ENCODE data around the gene WBP1.

Gene WBP1

DNA sequence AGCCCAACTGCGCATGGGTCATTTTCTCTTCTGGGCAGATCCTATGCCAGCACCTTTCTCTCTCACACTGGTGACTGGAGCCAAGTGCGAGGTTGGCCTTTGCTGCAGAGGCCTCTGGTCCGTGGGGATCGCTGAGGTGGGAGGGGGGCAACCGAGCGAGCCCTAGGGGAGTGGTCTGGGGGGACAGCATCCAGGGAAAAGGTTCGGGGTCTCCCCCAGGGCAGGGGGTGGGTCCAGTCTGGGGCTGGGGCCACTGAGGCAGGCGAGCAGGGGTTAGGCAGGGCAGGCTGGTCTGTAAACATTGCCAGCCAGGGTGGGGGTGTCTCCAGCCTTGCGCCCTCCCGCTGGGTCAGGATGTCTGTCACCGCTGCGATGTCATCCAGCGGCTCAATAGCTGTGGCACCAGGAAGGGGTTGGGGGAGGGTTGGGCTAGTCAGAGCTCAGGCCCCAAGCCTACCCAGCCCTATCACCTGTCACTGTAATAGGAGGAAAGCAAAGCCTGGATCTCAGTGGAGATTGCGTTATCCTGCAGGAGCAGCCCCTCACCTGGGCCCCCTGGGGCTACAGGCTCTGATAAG, 32.0 kb upstream of the WBP1 start:
- H3K4me3 ChIP-seq (ENCODE audit: low read depth, low read length): no peak overlapping the region

DNA sequence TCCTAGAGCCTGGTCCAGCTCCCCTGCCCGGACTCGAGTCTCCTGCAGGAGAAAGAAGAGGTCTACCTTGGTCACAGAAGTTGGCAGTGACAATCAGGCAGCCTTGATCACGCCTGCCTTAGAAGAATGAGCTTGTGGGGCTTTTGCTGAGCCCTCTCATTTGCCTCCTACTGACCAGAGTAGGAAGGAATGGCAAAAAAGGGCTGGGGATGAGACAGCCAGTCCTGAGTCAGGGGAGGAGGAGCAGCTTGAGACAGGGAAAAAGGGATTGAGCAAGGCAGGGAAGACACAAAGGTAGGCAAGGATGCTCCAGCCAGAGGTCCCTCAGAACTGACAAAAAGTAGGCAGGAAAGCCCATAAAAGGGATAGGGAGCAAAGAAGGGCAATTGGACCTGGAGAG, 30.7 kb upstream of the WBP1 start:
- H3K4me3 ChIP-seq (ENCODE audit: low read depth, low read length): no peak overlapping the region

DNA sequence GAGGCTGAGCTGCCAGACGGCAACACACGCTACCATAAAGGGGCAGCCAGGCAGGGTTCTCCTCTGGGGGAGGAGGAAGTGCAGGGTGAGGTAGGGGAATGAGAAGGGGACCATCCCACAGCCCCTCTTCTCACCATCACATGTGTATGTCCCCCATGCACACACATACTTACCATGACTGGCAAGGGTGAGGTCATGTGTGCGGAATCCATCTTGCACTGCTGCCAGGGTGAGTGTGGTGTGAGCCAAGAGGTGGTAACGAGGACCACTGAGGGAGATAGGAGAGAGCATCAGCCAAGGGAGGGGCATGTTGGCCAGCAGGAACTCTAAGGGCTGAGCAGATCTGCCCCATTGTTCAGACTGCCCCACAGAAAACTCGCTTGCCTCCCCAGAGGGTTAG, 29.6 kb upstream of the WBP1 start:
- no peak overlapping the region for H3K4me3 ChIP-seq (ENCODE audit: low read depth, low read length)

DNA sequence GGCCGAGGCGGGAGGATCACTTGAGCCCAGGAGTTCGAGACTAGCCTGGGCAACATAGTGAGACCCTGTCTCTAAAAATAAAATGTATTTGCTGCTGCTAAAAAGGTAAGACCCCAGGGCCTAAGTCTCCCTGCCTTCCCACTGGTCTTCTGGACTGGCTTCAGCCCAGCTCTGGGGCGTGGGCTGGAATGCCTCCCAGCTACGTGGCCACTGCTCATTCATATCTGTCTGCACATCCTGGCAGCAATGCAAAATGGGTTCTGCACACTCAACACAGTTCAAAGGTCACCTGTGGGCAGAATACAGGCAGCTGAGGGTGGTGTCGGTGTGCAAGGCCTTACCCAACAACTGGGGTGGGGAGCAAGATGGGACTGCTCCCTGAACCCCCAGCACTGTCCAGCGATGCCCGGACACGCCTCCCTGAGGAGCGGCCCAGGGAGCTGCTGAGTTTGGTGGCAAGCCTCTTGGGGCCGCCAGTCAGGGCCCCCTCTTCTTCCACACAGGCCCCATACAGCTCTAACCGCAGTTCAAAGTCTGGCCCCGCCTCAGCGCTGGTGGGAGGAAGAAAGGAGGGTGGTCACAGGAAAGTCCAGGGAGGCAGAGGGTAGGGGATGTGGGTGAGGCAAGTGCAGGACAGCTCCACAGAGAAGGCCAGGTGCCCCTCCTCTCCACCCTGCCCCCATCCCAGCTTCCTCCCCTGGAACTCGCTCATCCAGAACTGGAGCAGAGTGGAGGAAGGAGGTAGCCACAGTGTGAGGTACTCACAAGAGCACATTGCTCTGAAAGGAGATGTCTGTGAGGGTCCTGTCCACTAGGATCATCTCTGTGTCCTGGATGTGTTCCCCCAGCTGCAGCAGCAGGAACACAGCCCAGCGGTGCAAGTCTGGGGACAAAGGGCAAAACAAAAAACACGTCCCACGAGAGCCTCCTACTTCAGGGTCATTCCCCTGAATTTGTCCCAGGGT, 28.5 kb upstream of the WBP1 start:
- no peak overlapping the region for H3K4me3 ChIP-seq (ENCODE audit: low read depth, low read length)

DNA sequence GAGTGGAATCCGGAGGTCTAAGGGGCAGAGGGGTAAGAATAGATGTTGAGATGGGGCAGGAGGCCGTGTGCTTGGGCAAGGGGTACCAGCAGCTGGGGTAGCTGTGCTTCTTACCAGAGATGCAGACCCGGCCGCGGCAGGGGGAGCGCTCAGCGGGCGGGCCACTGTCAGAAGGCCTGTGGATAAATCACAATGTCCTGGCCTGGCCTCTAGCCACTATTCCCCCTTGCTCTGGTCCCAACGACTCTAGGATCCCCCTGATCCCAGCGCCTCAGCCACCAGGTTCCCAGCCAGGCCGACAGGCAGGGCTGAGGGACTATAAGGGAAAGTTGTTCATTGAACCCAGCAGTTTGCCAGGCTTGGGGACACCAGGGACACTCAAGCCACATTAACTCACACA, 27.7 kb upstream of the WBP1 start:
- H3K4me3 ChIP-seq (ENCODE audit: low read depth, low read length): no peak overlapping the region

DNA sequence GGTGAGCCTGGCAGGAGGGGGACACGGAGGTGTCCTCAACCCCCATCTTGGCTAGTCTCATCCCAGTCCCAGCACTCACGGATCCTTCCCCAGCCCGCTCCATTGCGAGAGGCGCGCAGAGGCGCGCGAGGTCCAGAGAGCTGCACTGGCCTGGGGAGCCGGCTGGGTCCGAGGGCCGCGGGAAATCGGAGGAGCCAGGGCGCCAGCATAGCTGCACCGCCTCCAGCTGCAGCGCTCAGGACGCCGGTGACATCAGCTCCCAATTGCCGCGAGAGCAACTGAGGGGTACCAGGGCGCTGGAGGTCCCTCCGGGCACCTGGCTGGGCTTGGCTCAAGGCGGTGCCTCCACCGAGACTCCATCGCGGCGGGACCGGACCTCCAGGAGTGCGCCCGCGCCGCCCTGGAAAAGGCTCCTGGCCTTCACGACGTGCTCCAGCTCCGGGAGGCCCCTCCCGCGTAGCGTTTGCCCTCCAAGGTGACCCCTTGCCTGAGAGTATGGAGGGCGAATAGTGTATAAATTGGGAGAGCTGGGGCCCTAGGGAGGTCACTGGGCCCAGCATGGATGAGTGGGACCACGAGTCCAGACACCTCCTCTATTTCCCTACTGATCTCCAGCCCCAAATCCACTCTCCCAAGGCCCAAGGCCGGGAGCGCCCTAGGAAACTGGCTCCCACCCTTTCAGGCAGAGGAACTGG, 22.0 kb upstream of the WBP1 start:
- no peak overlapping the region for H3K4me3 ChIP-seq (ENCODE audit: low read depth, low read length)

DNA sequence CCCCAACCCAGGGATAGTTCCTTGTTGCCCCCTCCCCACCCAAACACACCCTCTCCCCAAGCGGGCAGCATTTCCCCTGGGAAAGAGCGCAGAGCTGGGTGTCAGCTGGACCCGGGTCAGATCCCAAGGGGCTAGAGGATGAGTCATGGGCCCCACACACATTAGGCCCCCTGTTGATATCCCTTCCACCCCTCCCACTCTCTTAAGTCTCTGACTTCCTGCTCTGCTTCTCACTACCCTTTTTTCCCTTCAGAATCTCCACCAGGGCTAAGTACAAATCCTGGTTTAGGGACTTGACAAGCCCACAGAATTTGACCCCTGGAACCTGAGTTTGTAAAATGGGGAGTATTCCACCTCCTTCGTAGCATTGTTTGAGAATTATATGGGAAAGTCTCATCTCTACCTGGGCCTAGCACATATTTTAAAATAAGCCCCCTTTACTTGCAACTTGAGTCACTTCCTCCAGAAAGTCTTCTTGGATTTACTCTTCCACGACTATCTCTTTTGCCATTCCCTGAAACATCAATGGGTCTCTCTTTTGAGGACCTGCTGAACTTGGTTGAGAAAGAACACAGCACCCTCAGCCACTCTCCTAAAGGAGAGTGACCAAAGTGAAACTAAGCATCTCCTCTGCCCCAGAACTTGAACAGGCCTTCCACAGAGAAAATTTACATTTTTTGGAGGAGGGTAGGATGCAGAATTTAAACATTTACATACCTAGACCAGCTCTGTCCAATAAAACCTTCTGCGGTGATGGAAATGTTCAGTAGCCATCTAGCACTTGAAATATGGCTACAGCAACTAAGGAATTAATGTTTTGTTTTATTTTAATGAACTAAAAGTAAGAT, 21.2 kb upstream of the WBP1 start:
- H3K4me3 ChIP-seq (ENCODE audit: low read depth, low read length): no peak overlapping the region

DNA sequence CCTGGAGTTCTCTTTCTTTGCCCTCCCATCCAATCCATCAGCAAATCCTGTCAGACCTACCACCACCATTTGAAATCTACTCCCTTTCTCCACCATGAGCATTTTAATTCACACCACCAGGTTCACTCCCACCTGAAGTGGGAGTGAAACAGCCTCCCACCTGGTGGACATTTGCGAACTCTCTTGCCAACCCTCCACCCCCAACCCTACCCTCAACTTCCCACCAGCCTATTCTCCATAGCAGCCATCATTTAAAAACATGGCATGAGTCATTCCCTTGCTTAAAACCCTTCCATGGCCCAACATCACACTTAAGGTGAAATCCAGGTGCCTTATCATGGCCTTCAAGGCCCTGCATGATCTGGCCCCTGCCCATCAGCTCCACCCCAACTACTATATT, 20.0 kb upstream of the WBP1 start:
- no peak overlapping the region for H3K4me3 ChIP-seq (ENCODE audit: low read depth, low read length)

DNA sequence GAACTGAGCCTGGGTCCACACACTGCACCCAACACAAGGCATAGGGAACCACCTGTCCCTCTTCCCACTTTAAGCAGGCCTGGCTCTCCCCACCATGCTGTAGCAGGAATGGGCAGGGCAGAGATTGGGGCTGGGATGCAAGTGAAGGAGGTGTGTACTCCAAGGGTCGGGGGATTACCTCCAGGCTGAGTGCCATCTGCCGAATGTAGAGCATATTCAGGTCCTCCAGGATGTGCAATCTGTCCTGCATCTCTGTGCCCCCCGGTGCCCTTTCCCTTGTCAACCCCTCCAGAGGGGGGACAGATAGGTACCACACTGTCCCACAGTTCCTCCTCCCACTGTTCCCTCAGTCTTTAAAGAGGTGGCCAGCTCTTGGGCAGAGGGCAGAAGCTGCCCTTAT, 18.9 kb upstream of the WBP1 start:
- peak overlapping the region; percentile 78 for H3K4me3 ChIP-seq (ENCODE audit: low read depth, low read length)

DNA sequence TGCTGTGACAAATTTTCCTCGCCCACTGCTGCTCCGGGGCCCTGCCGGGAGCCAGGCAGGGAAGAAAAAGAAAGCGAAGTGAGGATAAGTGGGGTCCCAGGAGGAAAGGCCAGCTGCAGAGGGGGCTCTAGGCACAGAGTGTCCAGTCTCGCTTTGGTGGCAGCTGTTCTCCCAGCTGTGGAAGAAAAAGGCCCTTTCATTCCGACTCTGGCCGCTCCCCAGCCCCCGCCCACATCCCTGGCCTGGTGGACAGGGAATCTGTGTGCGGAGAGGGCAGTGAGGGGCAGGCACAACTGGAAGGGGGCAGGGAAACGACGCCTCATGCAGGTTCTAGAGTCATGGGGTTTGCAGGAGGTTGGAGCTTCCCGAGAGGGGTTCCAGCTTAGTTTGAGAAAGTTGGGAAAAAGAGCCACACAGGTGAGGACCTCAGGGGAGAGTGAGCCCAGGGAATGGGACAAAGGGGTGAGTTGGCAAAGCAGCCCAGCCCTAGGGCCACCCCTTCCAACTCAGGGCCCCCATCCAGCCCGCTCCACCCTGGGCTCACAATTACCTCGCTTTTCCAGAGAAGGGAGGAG, 18.3 kb upstream of the WBP1 start:
- peak overlapping the region; percentile 78 for H3K4me3 ChIP-seq (ENCODE audit: low read depth, low read length)

DNA sequence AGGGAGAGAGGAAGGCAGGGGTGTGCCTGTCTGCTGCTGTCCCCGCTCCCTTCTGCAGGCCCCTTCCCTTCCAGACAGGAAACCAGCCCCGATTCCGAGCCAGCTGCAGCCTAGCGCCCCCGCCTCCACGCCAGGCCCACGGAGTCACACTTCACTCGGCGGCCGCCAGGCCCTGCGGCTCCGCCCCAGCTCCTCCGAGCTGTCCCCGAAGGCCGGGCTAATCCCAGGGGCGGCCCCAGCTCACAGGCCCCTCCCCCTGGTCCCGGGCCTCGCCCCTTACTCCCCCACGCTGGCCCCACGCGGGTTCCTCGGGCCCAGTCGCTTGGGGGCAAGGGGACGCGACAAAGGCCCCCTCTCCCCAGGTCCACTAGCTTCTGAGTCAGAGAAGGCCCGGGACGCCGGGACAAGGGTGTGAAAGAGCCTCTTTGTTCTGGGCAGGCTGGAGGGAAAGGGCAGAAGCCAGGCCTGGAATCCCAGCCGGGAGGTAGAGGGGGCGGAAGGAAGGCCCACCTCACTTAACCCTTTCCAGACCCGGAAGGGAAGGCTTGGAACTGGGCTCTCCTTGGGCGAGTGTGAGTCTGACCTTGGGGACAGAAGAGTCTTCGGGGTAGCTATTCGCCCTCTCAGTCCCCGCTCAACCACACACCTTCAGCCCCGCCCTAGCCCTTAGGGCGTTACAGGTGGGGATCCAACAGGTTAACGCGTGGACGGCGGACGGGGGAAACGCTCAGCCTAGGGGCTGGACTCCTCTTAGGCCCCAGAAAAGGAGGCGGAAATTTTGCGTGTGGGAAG, 17.7 kb upstream of the WBP1 start:
- peak overlapping the region; percentile 78 for H3K4me3 ChIP-seq (ENCODE audit: low read depth, low read length)

DNA sequence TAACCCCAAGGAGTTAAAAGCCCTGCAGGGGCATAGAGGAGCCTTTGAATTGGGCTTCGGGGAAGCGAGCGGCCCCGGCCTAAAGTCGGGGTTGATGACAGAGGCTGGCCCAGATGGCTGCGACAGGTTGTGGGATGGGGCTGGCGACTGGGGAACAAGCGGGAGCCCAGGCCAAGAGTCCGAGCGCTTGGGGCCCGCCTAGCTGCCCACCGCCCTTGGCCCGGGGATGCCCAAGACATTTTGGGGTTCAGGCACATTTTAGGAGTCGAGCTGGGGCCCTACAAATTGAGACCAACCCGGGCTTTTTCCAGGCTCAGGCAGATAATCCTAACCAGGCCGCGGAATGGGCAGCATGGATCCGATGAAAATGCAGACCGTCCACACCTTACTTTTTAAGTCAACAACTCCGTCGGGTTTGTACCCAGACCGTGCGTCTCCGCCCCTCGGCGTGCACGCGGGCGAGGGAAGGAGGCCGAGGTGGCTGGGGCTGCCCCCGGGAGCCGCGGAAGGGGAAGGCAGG, 17.0 kb upstream of the WBP1 start:
- peak overlapping the region; percentile 78 for H3K4me3 ChIP-seq (ENCODE audit: low read depth, low read length)

DNA sequence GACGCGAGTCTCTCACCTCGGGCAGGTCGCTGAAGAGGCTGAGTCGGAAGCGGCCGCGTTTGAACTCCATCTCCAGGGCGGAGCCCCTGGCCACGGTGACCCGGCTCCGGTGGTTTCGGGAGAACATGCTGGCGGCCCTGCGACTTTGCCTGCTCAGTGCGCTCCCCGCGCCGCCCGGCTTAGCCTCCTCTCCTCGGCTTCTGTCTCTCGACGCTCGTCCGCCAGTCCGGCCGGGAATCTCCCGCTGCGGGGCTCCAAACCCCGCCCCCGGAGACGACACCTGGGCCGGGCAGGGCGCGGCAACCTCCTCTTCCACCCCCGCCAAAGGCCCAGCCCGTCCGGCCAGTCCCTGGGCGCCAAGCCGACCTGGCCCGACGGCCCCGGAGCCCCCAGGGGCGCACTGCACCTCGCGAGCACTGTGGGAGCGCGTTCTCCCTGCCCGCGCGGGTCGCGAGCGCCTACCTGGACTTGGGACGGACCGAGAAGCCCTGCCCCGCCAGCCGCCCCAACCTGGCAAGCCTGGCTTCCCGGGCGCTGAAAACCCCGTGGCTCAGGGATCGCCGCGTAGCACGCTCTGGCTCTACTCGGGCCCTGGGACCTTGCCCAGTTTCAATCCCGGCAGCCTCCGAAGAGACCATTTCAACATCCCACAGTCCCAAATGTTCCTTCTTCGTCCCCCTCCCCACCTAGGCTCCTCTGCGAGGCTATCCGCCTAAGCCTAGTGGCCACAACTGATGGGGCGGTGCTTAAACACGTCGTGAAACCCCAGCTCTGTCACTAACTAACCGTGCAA, 16.4 kb upstream of the WBP1 start, which contains the start of gene RTKN:
Gene RTKN, minus strand, starts transcription at position 248 of the 793 bp plus-strand sequence. Its CDS starts 121 bp downstream, at position 127.
- H3K4me3 ChIP-seq (ENCODE audit: low read depth, low read length): peak within 1 kb of the TSS; percentile 78

DNA sequence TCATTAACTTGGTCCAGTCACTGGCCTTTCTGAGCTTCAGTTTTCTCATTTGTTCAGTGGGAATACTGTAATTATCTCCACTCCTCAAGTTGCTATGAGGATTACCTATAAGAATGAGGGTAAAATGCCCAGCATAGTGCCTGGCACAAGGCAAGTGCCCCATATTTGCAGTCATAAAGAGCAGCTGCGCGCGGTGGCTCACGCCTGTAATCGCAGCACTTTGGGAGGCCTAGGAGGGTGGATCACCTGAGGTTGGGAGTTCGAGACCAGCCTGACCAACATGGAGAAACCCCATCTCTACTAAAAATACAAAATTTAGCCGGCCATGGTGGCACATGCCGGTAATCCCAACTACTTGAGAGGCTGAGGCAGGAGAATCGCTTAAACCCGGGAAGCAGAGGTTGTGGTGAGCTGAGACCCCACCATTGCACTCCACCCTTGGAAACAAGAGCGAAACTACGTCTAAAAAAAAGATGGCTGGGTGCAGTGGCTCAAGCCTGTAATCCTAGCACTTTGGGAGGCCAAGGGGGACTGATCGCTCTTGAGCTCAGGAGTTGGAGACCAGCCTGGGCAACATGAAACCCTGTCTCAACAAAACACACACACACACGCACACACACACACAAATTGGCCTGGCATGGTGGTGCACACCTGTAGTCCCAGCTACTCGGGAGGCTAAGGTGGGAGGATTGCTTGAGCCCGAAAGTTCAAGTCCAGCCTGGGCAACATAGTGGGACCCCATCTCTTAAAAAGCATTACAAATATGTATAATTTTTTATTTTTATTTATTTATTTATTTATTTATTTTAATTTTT, 15.5 kb upstream of the WBP1 start:
- peak overlapping the region; percentile 78 for H3K4me3 ChIP-seq (ENCODE audit: low read depth, low read length)

DNA sequence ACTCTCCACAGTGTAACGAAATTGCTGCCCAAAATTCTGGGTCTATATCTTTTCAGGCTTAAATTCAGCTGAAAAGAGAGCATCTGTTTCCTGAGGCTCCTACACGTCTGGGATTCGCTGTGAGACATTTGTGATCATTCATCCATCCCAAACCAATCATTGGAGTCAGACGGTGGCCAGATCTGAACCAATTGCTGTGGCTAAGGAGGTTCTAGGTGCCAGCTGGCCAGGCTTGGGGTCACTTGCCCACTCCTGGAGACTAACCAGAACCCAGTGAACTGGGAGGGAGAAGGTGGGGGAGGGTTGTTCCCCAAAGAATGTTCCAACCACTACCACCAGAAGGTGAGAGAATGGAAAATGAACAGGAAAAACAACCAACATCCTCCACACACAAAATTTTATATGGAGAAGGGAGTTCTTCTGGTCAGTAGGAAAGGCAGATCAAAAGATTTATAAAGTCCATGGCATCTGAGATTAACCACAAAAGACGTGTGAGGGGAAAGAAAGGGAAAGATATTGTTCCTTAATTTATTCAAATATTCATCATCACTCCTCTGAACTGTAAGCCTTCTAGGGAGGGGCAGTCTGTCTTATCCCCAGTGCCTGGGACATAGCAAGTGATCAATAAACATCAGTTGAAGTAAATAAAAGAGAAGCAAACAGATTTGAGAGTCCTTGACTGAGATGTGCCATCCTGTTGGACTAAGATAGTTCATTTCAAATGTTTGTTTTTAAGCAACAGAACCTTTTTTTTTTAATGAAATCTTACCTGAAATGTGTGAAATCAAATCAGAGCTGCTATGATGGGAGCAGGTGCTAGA, 13.5 kb upstream of the WBP1 start:
- no peak overlapping the region for H3K4me3 ChIP-seq (ENCODE audit: low read depth, low read length)

DNA sequence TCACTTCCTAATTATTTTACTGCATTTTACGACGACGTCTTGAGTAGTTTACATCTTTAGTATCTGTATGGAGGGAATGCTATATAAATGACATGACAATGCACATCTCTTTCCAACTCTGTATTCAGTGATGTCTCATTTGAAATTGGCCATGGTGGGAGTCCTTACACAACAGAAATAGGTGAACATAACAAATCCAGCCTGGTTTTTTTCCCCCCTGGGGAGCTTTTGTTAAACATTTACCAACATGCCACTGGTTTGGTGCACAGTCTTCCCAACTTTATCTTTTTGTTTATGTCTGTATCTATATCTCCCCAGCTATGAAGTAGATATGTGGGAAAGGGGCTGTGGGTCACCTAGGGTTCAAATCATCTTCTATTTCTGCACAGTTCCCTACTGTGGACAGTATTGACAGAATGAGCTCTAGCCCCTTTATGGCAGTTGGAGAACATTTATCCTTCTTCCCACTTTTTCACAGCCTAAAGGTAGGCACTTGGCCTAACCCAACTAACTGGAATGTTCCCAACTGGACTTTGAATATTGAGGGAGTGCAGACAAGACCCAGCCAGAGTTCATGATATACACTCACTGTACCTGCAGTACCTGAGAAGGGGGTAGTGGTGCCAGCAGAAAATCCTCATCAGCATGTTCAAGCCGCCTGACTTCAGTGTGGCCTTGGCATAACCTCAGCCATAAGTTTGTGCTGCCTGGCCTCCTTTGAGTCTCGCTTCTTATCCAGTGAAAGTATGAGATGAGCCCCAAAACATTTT, 10.8 kb upstream of the WBP1 start:
- H3K4me3 ChIP-seq (ENCODE audit: low read depth, low read length): no peak overlapping the region

Data from iPS-11a (cell line).